Measurements from ENCODE around the gene EYS. TPM values are rescaled to one million over a fixed set of nuclear protein-coding genes. Genes with fewer than 3 reads are reported as not detected.
A peak's percentile ranks its signal among the peaks of the same experiment; 100 is the strongest.

EYS gene
- total and polyA plus RNA-seq, 9 of the 15 experiments (the other 6 are each of a cell fraction or from before 2014, with no cell fraction given), result 0.03 to 0.36 (median 0.10) TPM; not detected in 2

DNA sequence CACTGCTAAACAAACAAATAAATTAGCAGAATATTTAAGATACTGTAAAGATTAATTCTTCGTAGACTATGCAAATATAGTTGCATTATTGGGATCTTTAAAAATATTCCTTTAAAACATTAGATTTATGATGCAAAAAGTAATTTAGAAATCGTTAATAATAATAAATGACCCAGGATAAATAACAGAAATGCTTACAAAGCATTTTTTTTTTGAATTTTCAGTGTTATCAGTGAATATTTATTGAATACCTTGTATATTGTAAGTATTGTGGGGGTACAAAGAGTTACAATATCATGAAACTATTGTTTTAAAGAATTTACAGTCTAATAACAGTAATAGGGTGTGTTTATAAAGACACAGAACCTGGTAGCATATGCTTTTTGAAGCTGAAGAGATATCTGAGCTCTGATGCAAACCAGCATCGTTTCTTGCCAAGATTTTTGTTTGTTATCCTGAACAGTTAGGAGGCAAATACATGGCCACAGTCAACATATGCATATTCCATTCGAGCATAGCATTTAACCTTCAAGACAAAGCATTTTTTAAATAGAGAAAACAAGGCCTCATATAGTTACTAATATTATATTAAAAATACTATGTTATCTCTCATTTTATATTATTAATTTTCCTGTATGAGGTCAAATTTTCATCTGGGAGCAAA is 1584.2 kb downstream of the EYS start:
- ChIA-PET CTCF (ENCODE audit: low intra/inter-chr PET ratio) (no interaction called here), POLR2A (no interaction called here)
- H4K20me1 ChIP-seq (replicated peaks; ENCODE audit: control insufficient read depth, insufficient read depth, low read length), result no peaks in the 10 kb centered on the region
- in situ Hi-C loops (cut with MboI) (no loop called here), intact Hi-C loops (cut with micrococcal nuclease) (no loop called here)
- H3K4me2 ChIP-seq (ENCODE audit: insufficient read depth, low read length), result no peak overlapping the region
- no peak overlapping the region for H2AFZ ChIP-seq (ENCODE audit: low read depth, low read length)
- H3K79me2 ChIP-seq (ENCODE audit: control insufficient read depth, insufficient read depth, low read length), result no peaks in the 10 kb centered on the region
- no peak overlapping the region for H3K27ac ChIP-seq (ENCODE audit: extremely low read depth, low read depth, low read length)
- no peaks in the 10 kb centered on the region for H3K36me3 ChIP-seq (ENCODE audit: control insufficient read depth, insufficient read depth, low read length)
- BruUV-seq (replicated peaks), result no TSS peak
- H3K4me1 ChIP-seq (replicated peaks in 1 of 2; ENCODE audit: control insufficient read depth in 2 of 2, insufficient read depth in 2 of 2, low read length in 2 of 2), result no peaks in the 10 kb centered on the region
- no peak for FAIRE-seq
- 0% methylated on average over 3 of the region's 4 CpGs for WGBS (ENCODE audit: insufficient coverage, low coverage, missing lambda C conversion rate)
- no peak for ATAC-seq
- no peak for DNase-seq (ENCODE audit: extremely low read depth in 1 of 4, low spot score in 3 of 4)
- H3K9me1 ChIP-seq (ENCODE audit: control insufficient read depth, insufficient read depth, low read length), result no peaks in the 10 kb centered on the region
- H3K9ac ChIP-seq (ENCODE audit: insufficient read depth in 1 of 2, low read depth in 2 of 2, low read length in 2 of 2), result no peak overlapping the region
- no peaks in the 10 kb centered on the region for H3K27me3 ChIP-seq (ENCODE audit: control insufficient read depth in 2 of 2, insufficient read depth in 2 of 2, low read length in 2 of 2)
- no peak overlapping the region for H3K4me3 ChIP-seq
- TF ChIP-seq ZNF316 (IDR thresholded peaks at IDR 0.05) (peak; percentile 78), MAFG (tag; conservative IDR thresholded peaks at IDR 0.05) (peak; percentile 25; the same call in 1 of the 2 replicates), HMG20A (CRISPR knock-in tag; conservative IDR thresholded peaks at IDR 0.05) (no peak), TRIM28 (IDR thresholded peaks at IDR 0.05) (no peak), MAFF (IDR thresholded peaks at IDR 0.05; ENCODE audit: low read length) (peak; percentile 25; the same call in 1 of the 2 replicates), MAFK (IDR thresholded peaks at IDR 0.05; ENCODE audit: low read length) (peak; percentile 36; the same call in 1 of the 2 replicates), C11orf30 (IDR thresholded peaks at IDR 0.05; ENCODE audit: low read depth) (peak; percentile 47; the same call in 1 of the 2 replicates), FOXK2 (conservative IDR thresholded peaks at IDR 0.05 in 1 of 2, IDR thresholded peaks at IDR 0.05 in 1 of 2; ENCODE audit: low read depth in 2 of 2) (no peak), ZNF75A (CRISPR knock-in tag; IDR thresholded peaks at IDR 0.05) (no peak)
- TF ChIP-seq, protein P1, sequence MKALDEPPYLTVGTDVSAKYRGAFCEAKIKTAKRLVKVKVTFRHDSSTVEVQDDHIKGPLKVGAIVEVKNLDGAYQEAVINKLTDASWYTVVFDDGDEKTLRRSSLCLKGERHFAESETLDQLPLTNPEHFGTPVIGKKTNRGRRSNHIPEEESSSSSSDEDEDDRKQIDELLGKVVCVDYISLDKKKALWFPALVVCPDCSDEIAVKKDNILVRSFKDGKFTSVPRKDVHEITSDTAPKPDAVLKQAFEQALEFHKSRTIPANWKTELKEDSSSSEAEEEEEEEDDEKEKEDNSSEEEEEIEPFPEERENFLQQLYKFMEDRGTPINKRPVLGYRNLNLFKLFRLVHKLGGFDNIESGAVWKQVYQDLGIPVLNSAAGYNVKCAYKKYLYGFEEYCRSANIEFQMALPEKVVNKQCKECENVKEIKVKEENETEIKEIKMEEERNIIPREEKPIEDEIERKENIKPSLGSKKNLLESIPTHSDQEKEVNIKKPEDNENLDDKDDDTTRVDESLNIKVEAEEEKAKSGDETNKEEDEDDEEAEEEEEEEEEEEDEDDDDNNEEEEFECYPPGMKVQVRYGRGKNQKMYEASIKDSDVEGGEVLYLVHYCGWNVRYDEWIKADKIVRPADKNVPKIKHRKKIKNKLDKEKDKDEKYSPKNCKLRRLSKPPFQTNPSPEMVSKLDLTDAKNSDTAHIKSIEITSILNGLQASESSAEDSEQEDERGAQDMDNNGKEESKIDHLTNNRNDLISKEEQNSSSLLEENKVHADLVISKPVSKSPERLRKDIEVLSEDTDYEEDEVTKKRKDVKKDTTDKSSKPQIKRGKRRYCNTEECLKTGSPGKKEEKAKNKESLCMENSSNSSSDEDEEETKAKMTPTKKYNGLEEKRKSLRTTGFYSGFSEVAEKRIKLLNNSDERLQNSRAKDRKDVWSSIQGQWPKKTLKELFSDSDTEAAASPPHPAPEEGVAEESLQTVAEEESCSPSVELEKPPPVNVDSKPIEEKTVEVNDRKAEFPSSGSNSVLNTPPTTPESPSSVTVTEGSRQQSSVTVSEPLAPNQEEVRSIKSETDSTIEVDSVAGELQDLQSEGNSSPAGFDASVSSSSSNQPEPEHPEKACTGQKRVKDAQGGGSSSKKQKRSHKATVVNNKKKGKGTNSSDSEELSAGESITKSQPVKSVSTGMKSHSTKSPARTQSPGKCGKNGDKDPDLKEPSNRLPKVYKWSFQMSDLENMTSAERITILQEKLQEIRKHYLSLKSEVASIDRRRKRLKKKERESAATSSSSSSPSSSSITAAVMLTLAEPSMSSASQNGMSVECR (CRISPR knock-in tag; IDR thresholded peaks at IDR 0.05), result no peak
- TF ChIP-seq, protein P2, sequence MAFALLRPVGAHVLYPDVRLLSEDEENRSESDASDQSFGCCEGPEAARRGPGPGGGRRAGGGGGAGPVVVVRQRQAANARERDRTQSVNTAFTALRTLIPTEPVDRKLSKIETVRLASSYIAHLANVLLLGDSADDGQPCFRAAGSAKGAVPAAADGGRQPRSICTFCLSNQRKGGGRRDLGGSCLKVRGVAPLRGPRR (CRISPR knock-in tag; IDR thresholded peaks at IDR 0.05), result no peak
- no peaks in the 10 kb centered on the region for H3K9me3 ChIP-seq (replicated peaks; ENCODE audit: control insufficient read depth, insufficient read depth, low read depth, low read length)
